HepG2 (cell line): ENCODE results near the gene LYPD6B. TPM values are rescaled to one million over a fixed set of nuclear protein-coding genes. Genes with fewer than 3 reads are reported as not detected.

Experiments
- FOXK2 ChIP-seq: fragments of 450-650 bp; IDR thresholded peaks from 2 replicates; pipeline ENCODE4 v1.6.1; 2016
- NCOA1 ChIP-seq: sonication (generic); formaldehyde crosslinking; IDR thresholded peaks from 2 replicates; pipeline ENCODE4 v1.9.0; 2021; ENCODE audit warnings: missing genetic modification reagents
- PAXIP1 ChIP-seq: sonication (generic); formaldehyde crosslinking; conservative IDR thresholded peaks from 2 replicates; pipeline ENCODE4 v1.4.0; 2020; ENCODE audit warnings: mild to moderate bottlenecking, missing genetic modification reagents, moderate library complexity
- RFXANK ChIP-seq: IDR thresholded peaks from 2 replicates; pipeline ENCODE4 v1.6.1; 2016
- SMARCC2 ChIP-seq: fragments of 450-650 bp; IDR thresholded peaks from 2 replicates; pipeline ENCODE4 v1.6.1; 2017; ENCODE audit warnings: antibody characterized with exemption, mild to moderate bottlenecking
- ZNF746 ChIP-seq: sonication (generic); formaldehyde crosslinking; IDR thresholded peaks from 2 replicates; pipeline ENCODE4 v1.8.0; 2022; ENCODE audit warnings: mild to moderate bottlenecking, missing genetic modification reagents
- ZNF839 ChIP-seq: sonication (generic); formaldehyde crosslinking; IDR thresholded peaks from 2 replicates; pipeline ENCODE4 v1.4.0; 2020; ENCODE audit warnings: missing genetic modification reagents, mild to moderate bottlenecking, borderline replicate concordance
- polyA plus RNA-seq, 8 experiments: library from polyadenylated mRNA; depleted of rRNA in 3 of 8; stranded (reverse) in 7 of 8; unstranded in 1 of 8; fragments of >200 nt; fragmentation: Illumina TruSeq in 4 of 8; extraction: Trizol in 4 of 8; gene quantifications; 2 replicates each; pipeline versions ENCODE4 v1.2.1 to v1.2.3, GENCODE V29; 2011 to 2016; ENCODE audit warnings: low read depth in 4 of 8, missing spikeins in 1 of 8, mixed read lengths in 1 of 8; ENCODE audit not compliant: insufficient read depth in 1 of 8
- total RNA-seq, 5 experiments: library from RNA; depleted of rRNA; stranded (reverse); fragments of >200 nt; fragmentation: Illumina TruSeq; extraction: Trizol; gene quantifications; 2 replicates each; pipeline ENCODE4 v1.2.3, GENCODE V29; 2016; ENCODE audit warnings: low read depth in 1 of 5
- TF ChIP-seq, protein P1 (sequence below): sonication (generic); formaldehyde crosslinking; IDR thresholded peaks from 2 replicates; pipeline ENCODE4 v1.8.1; 2023; ENCODE audit warnings: mild to moderate bottlenecking, missing genetic modification reagents
- TF ChIP-seq, protein P2 (sequence below): sonication (generic); formaldehyde crosslinking; IDR thresholded peaks from 2 replicates; pipeline ENCODE4 v1.5.0; 2020; ENCODE audit warnings: missing genetic modification reagents

The LYPD6B gene
- total and polyA plus RNA-seq, 2 of the 13 experiments (the other 11 are each of a cell fraction or from before 2014, with no cell fraction given): not detected

- TF ChIP-seq PAXIP1 (CRISPR knock-in tag): no peak
- no peak for TF ChIP-seq ZNF746 (CRISPR knock-in tag)
- TF ChIP-seq, protein P1, sequence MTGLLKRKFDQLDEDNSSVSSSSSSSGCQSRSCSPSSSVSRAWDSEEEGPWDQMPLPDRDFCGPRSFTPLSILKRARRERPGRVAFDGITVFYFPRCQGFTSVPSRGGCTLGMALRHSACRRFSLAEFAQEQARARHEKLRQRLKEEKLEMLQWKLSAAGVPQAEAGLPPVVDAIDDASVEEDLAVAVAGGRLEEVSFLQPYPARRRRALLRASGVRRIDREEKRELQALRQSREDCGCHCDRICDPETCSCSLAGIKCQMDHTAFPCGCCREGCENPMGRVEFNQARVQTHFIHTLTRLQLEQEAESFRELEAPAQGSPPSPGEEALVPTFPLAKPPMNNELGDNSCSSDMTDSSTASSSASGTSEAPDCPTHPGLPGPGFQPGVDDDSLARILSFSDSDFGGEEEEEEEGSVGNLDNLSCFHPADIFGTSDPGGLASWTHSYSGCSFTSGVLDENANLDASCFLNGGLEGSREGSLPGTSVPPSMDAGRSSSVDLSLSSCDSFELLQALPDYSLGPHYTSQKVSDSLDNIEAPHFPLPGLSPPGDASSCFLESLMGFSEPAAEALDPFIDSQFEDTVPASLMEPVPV (CRISPR knock-in tag): no peak
- TF ChIP-seq FOXK2: no peak
- TF ChIP-seq SMARCC2: no peak
- TF ChIP-seq RFXANK (CRISPR knock-in tag): no peak
- TF ChIP-seq NCOA1 (CRISPR knock-in tag): no peak
- TF ChIP-seq, protein P2, sequence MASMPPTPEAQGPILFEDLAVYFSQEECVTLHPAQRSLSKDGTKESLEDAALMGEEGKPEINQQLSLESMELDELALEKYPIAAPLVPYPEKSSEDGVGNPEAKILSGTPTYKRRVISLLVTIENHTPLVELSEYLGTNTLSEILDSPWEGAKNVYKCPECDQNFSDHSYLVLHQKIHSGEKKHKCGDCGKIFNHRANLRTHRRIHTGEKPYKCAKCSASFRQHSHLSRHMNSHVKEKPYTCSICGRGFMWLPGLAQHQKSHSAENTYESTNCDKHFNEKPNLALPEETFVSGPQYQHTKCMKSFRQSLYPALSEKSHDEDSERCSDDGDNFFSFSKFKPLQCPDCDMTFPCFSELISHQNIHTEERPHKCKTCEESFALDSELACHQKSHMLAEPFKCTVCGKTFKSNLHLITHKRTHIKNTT (CRISPR knock-in tag): no peak
- no peak for TF ChIP-seq ZNF839 (CRISPR knock-in tag)
Measured at GRCh38 chr2:149205143-149205542, 166.6 kb downstream of the LYPD6B start (continued).
